ENCODE measurements around the gene TARM1.
"Not testable (repeated sequence)": the region's sequence is repeated elsewhere in the genome, so short reads cannot be mapped to it uniquely, and the experiment has no call there.

- not testable (repeated sequence) for TF ChIP-seq EZH2 (IDR thresholded peaks at IDR 0.05; ENCODE audit: insufficient read depth, poor library complexity, severe bottlenecking); EZH2phosphoT487 (IDR thresholded peaks at IDR 0.05; ENCODE audit: insufficient read depth, low read depth)
Measured at GRCh38 chr19:54095859-54096616, 14.9 kb upstream of the TARM1 start.

Data from GM23248 (cell line).